Measurements from ENCODE around the gene TMEM213. TPM values are rescaled to one million over a fixed set of nuclear protein-coding genes. Genes with fewer than 3 reads are reported as not detected.

The TMEM213 gene
- total RNA-seq, 1 experiment from 2014 or later, result not detected

GRCh38 chr7:138821912-138822311 is 24.1 kb downstream of the TMEM213 start (continued):
- TF ChIP-seq REST (IDR thresholded peaks at IDR 0.05; ENCODE audit: low read depth), result no peak

GRCh38 chr7:138822867-138823535 is 25.2 kb downstream of the TMEM213 start:
- Histone ChIP-seq H3K4me1 (ENCODE audit: control insufficient read depth in 1 of 2, insufficient read depth in 2 of 2, low read length in 2 of 2) (no peaks in the 10 kb centered on the region), H3K9ac (ENCODE audit: low read length) (no peak overlapping the region), H3K4me3 (replicated peaks in 1 of 2; ENCODE audit: low read depth in 1 of 2, low read length in 2 of 2) (no peak overlapping the region), H3K9me2 (ENCODE audit: insufficient read depth) (no peaks in the 10 kb centered on the region), H3K27me3 (ENCODE audit: insufficient read depth, low read length) (no peaks in the 10 kb centered on the region), H2AFZ (ENCODE audit: low read depth, low read length, poor library complexity, severe bottlenecking) (no peak overlapping the region), H3K79me2 (ENCODE audit: insufficient read depth, low read length) (no peaks in the 10 kb centered on the region), H3K4me2 (ENCODE audit: low read length) (no peak overlapping the region), H3K27ac (ENCODE audit: low read depth, low read length) (no peak overlapping the region), H3K36me3 (ENCODE audit: control insufficient read depth in 1 of 2, insufficient read depth in 2 of 2, low read length in 2 of 2) (no peaks in the 10 kb centered on the region), H3K9me3 (ENCODE audit: control insufficient read depth in 1 of 2, insufficient read depth in 1 of 2, low read depth in 1 of 2, low read length in 2 of 2) (no peaks in the 10 kb centered on the region), H4K20me1 (ENCODE audit: insufficient read depth) (no peaks in the 10 kb centered on the region)
- POLR2A ChIA-PET, result no interaction called here
- ATAC-seq, result no peak
- RAD21 ChIA-PET (ENCODE audit: low non-redundant PET in 1 of 2, low total read pairs in 2 of 2, uncharacterized antibody in 2 of 2, unreplicated experiment in 2 of 2), result no interaction called here
- TF ChIP-seq ZBTB33 (IDR thresholded peaks at IDR 0.05; ENCODE audit: extremely low read depth, insufficient replicate concordance, low read length) (no peak), CBX3 (IDR thresholded peaks at IDR 0.05; ENCODE audit: low read depth) (no peak), POLR2AphosphoS5 (IDR thresholded peaks at IDR 0.05; ENCODE audit: low read depth, low read length) (no peak), JUND (IDR thresholded peaks at IDR 0.05) (no peak), EZH2 (IDR thresholded peaks at IDR 0.05) (no peak), REST (IDR thresholded peaks at IDR 0.05; ENCODE audit: low read depth) (no peak), CTCF (IDR thresholded peaks at IDR 0.05 in 2 of 3, conservative IDR thresholded peaks at IDR 0.05 in 1 of 3; ENCODE audit: borderline replicate concordance in 1 of 3, insufficient read depth in 1 of 3, low read depth in 2 of 3, low read length in 2 of 3) (no peak), ATF3 (IDR thresholded peaks at IDR 0.05) (no peak), EGR1 (IDR thresholded peaks at IDR 0.05; ENCODE audit: low read depth) (no peak), RAD21 (IDR thresholded peaks at IDR 0.05; ENCODE audit: low read depth) (no peak)
- intact Hi-C loops (cut with micrococcal nuclease), result no loop called here
- CTCF ChIA-PET, result no interaction called here
- no peak for DNase-seq (ENCODE audit: low read depth, low spot score)
- no TSS peak for BruUV-seq (replicated peaks)
